ENCODE measurements around the gene PRDX3. TPM values are rescaled to one million over a fixed set of nuclear protein-coding genes. Genes with fewer than 3 reads are reported as not detected.

Gene PRDX3
- total RNA-seq (2021): 215 and 234 TPM in 2 replicates
- Bru-seq, nascent RNA: percentile 94 among the genes with signal in this experiment
- percentile 93 among the genes with signal in this experiment for BruChase-seq, experiment 1, labeled RNA remaining after a 2-hour chase
- percentile 98 among the genes with signal in this experiment for BruChase-seq, experiment 2, labeled RNA remaining after a 6-hour chase
- long read RNA-seq, transcript PRDX3-201 (7 exons, 1,591 nt): major isoform, 757 of 795 reads
- long read RNA-seq, partial matches to known transcripts: 12 of 795 reads
- long read RNA-seq, other reads (novel, unspliced or antisense): 25 of 795 reads

DNA sequence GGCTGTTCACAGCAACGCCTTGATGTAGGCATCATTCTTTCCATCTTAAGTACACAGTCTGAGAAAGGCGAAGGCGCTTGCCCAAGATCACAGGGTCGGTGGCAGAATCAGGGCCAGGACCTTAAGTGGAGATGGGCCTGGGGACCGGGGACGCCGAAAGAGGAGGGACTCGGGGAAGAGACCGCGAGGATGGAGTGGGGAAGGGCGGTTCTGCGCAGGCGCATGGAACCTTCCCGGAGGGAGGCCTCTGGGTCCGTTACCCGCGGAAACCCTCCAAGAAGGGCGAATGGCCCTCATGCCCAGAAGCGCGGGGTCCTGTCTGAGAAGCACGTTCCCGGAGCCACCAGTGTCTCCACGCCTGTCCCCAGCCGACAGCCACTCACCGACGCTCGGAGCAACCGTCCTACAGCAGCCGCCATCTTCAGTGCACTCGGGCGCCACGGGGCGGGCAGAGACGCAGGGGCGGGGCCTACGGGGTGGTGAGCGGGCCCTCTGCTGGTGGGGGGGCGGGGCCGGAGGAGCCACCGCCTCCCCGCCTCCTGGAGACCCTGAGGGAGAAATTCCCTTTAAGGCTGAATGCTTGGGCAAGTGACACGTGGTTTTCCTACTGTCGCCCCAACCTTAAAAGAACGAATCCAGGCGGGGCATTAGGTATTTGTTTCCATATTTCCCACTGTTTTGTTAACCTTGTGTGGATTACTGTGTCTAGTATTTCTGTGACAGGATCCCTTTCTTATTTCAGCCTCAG lies at the start of gene PRDX3:
Gene PRDX3, minus strand, starts transcription at position 441 of the 748 bp plus-strand sequence. Its CDS starts 22 bp downstream, at position 419.
- ChIA-PET POLR2A (ENCODE audit: low non-redundant PET) (no interaction called here), CTCF (interaction anchor here (0.6 to 1.0 kb wide), 2 partner anchors 21 to 343 kb away, joined by 3 read pairs; no protein-coding TSS in a partner anchor)
- peak; percentile 98 for DNase-seq (ENCODE audit: low spot score)
- intact Hi-C loops (cut with micrococcal nuclease; ENCODE audit: unreplicated experiment): no loop called here
- no peaks in the 10 kb centered on the region for H3K27me3 ChIP-seq (replicated peaks; ENCODE audit: insufficient read depth, low read depth, low read length, poor library complexity)
- peaks cover 21% of the 10 kb centered on the region for H3K4me1 ChIP-seq (ENCODE audit: insufficient read depth, low read length, poor library complexity, severe bottlenecking)
- TF ChIP-seq EZH2 (IDR thresholded peaks at IDR 0.05; ENCODE audit: borderline replicate concordance, low read depth, low read length, poor library complexity, severe bottlenecking): no peak
- TF ChIP-seq, protein P1, sequence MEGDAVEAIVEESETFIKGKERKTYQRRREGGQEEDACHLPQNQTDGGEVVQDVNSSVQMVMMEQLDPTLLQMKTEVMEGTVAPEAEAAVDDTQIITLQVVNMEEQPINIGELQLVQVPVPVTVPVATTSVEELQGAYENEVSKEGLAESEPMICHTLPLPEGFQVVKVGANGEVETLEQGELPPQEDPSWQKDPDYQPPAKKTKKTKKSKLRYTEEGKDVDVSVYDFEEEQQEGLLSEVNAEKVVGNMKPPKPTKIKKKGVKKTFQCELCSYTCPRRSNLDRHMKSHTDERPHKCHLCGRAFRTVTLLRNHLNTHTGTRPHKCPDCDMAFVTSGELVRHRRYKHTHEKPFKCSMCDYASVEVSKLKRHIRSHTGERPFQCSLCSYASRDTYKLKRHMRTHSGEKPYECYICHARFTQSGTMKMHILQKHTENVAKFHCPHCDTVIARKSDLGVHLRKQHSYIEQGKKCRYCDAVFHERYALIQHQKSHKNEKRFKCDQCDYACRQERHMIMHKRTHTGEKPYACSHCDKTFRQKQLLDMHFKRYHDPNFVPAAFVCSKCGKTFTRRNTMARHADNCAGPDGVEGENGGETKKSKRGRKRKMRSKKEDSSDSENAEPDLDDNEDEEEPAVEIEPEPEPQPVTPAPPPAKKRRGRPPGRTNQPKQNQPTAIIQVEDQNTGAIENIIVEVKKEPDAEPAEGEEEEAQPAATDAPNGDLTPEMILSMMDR (conservative IDR thresholded peaks at IDR 0.05; ENCODE audit: low read depth, low read length): no peak; the same call in 1 of the 2 replicates
- H3K27ac ChIP-seq (ENCODE audit: low read depth, low read length, poor library complexity, severe bottlenecking): peak within 1 kb of the TSS; percentile 94
- TSS peak; percentile 77 for BruUV-seq (replicated peaks)
- no peaks in the 10 kb centered on the region for H3K9me3 ChIP-seq (ENCODE audit: low read depth, low read length, poor library complexity, severe bottlenecking)
- peak within 1 kb of the TSS; percentile 70 for H3K4me3 ChIP-seq (ENCODE audit: low read depth, low read length, poor library complexity, severe bottlenecking)
- peaks cover 29% of the 10 kb centered on the region for H3K36me3 ChIP-seq (ENCODE audit: insufficient read depth, low read length, poor library complexity, severe bottlenecking)

DNA sequence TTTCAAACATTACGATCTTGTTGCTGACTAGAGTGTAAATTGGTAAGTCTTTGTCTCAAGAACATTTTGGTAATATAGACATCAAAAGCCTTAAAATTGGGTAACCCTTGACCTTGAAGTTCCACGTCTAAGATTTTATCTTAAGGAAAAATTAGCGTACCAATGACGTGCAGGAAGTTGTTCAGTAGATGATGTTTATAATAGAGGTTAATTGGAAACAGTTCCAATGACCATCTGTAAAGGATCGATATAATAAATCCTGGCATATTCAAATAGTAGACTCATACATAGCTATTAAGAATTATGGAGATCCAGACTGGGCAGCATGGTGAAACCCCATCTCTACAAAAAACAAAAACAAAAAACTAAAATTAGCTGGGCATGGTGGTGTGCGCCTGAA lies 49.2 kb upstream of the PRDX3 start:
- intact Hi-C loops (cut with micrococcal nuclease; ENCODE audit: unreplicated experiment): no loop called here
- BruUV-seq (replicated peaks): no TSS peak
- Histone ChIP-seq H3K27me3 (replicated peaks; ENCODE audit: insufficient read depth, low read depth, low read length, poor library complexity) (no peaks in the 10 kb centered on the region), H3K4me3 (ENCODE audit: low read depth, low read length, poor library complexity, severe bottlenecking) (no peak overlapping the region), H3K4me1 (ENCODE audit: insufficient read depth, low read length, poor library complexity, severe bottlenecking) (no peaks in the 10 kb centered on the region), H3K27ac (ENCODE audit: low read depth, low read length, poor library complexity, severe bottlenecking) (no peak overlapping the region), H3K9me3 (ENCODE audit: low read depth, low read length, poor library complexity, severe bottlenecking) (no peaks in the 10 kb centered on the region), H3K36me3 (ENCODE audit: insufficient read depth, low read length, poor library complexity, severe bottlenecking) (no peaks in the 10 kb centered on the region)
- POLR2A ChIA-PET (ENCODE audit: low non-redundant PET): no interaction called here
- DNase-seq (ENCODE audit: low spot score): no peak
- no peak for TF ChIP-seq EZH2 (IDR thresholded peaks at IDR 0.05; ENCODE audit: borderline replicate concordance, low read depth, low read length, poor library complexity, severe bottlenecking)
- TF ChIP-seq, protein P1 (conservative IDR thresholded peaks at IDR 0.05; ENCODE audit: low read depth, low read length): no peak
- CTCF ChIA-PET: no interaction called here

DNA sequence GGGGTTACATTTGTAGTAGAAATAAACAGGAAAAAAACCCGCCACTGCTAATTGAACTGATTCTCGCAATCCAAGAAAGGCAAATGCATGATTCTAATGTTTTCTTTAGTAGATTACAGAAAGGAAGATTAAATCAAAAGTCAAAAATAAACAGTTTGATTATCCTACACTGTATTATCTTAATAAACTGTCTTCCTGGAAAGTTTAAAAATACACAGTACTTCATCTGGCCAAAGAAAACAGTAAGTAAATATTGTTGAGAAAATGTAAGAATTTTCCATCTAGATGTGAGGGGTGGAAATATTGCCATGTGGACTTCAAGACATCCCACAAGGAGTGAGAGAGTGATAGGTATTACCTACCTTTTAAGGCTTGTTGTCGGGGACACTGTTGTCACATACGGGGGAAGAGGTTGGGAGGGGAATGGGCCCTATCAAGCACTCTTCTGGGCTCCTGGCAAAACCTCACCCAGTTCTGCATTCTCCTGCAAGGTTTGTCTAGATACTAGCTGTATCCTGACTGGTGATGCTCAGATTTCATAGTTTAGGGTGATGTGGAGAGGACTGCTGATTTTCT lies 46.6 kb upstream of the PRDX3 start:
- H3K9me3 ChIP-seq (ENCODE audit: low read depth, low read length, poor library complexity, severe bottlenecking): no peaks in the 10 kb centered on the region
- CTCF ChIA-PET: interaction anchor here (0.6 to 0.7 kb wide), 2 partner anchors 15 to 384 kb away, joined by 3 to 6 read pairs; no protein-coding TSS in a partner anchor
- peaks cover 16% of the 10 kb centered on the region for H3K4me1 ChIP-seq (ENCODE audit: insufficient read depth, low read length, poor library complexity, severe bottlenecking)
- intact Hi-C loops (cut with micrococcal nuclease; ENCODE audit: unreplicated experiment): no loop called here
- DNase-seq (ENCODE audit: low spot score): no peak
- H3K4me3 ChIP-seq (ENCODE audit: low read depth, low read length, poor library complexity, severe bottlenecking): no peak overlapping the region
- H3K36me3 ChIP-seq (ENCODE audit: insufficient read depth, low read length, poor library complexity, severe bottlenecking): no peaks in the 10 kb centered on the region
- H3K27me3 ChIP-seq (replicated peaks; ENCODE audit: insufficient read depth, low read depth, low read length, poor library complexity): no peaks in the 10 kb centered on the region
- no TSS peak for BruUV-seq (replicated peaks)
- POLR2A ChIA-PET (ENCODE audit: low non-redundant PET): no interaction called here
- no peak overlapping the region for H3K27ac ChIP-seq (ENCODE audit: low read depth, low read length, poor library complexity, severe bottlenecking)
- TF ChIP-seq, protein P1 (conservative IDR thresholded peaks at IDR 0.05; ENCODE audit: low read depth, low read length): no peak
- TF ChIP-seq EZH2 (IDR thresholded peaks at IDR 0.05; ENCODE audit: borderline replicate concordance, low read depth, low read length, poor library complexity, severe bottlenecking): no peak

All from A673 (cell line).